NCI-H187 treated with DMSO at 0.1 percent for 48 hours (cell line): ENCODE data around the gene FAAP100.

ENCODE experiments used
- DNase-seq: peaks from one replicate; lab custom pipeline; 2025; lab: John Stamatoyannopoulos, UW

FAAP100 gene

DNA sequence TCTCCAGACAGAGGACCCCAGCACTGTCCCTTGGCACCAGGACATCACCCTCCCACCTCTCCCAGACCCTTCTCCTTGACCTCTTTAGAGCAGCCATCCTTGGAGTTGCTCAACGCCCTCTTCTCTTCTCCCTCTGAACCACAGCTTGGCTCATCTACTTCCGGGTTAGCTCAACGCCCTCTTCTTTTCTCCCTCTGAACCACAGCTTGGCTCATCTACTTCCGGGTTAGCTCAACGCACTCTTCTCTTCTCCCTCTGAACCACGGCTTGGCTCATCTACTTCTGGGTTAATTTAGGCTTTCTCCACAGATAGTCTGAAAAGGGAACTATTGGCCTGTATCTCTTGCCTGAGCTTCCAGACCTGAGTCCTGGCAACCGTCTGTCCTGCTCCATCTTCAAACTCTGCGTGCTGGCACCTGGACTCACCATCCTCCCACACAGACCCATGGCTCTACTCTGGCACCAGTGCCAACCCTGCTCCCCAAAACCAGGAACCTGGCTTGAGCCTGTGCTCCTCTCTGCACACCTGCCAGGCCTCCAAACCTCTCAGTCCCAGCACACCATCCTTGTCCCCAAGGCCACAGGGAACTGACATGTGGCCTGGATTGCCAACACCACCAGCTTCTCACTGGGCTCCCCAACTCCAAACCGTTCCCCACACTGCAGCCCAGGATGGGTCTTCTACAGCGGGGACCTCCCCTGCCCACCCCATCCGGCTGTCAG is 25.3 kb upstream of the FAAP100 start:
- DNase-seq: no peak

DNA sequence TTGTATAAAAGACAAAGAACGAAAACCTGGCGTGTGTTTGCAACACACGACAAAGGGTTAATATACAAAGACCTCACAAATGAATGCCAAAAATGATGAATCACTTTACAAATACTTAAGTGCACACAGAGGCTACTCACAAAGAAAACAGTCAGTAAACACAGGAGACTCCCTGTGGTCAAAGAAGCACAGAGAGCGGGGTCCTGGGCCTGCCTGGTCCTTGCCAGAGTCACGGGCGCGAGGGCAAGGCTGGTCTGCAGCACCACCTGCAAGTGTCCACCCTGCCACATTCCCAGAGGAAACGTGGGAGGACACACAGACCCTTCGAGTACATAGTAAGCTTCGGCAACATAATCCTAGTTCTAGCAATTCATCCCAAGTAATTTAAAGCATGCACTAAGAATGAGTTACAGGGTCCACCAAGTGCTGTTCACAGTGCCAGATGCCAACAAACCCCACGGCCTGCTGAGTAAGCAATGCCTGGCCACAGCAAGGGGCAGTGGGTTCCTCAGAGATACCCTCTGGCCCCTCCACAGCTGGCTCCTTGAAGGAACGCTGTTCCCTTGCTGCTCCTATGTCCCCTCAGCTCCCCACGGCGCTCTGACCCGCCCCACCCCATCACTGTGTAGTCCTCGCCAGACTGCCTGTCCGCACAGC is 24.6 kb upstream of the FAAP100 start:
- no peak for DNase-seq

- no peak for DNase-seq
Measured at GRCh38 chr17:81575836-81576235, 23.7 kb upstream of the FAAP100 start.

DNA sequence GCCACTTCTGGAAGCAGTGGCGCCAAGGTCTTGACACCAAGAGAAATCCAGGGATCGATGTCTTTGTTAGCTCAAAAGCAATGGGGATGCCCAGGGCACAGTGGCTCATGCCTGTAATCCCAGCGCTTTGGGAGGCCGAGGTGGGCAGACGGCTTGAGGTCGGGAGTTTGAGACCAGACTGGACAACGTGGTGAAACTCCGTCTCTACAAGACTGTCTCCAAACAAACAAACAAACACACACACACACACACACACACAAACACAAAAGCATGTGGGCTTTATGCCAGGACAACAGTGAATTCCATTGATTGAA is 22.4 kb upstream of the FAAP100 start:
- DNase-seq: no peak

- DNase-seq: no peak
Measured at GRCh38 chr17:81573794-81574642, 21.9 kb upstream of the FAAP100 start.

- DNase-seq: no peak
Measured at GRCh38 chr17:81572563-81573168, 20.5 kb upstream of the FAAP100 start.

GRCh38 chr17:81570964-81571363 is 18.8 kb upstream of the FAAP100 start:
- no peak for DNase-seq

- DNase-seq: no peak
Measured at GRCh38 chr17:81569986-81570514, 17.9 kb upstream of the FAAP100 start.

- no peak for DNase-seq
Measured at GRCh38 chr17:81568416-81568815, 16.3 kb upstream of the FAAP100 start.

DNA sequence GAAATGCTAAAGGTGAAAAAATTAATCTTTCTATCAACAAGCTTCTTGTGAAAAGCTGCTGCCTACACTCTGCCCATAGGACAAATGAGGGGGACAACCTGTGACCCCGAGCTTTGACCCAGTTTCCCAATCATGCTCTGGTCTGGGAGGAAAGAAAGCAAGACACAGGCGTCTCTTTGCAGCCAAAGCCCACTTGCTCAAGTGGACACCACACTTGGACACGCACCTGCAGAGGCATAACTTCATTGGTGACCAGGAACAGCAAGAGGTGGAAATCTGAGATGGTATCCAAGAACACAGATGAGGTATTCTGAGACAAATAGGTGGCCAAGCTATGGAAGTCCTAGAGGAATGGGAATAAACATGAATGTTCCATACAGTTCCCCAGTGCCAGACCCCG is 15.0 kb upstream of the FAAP100 start:
- DNase-seq: no peak

GRCh38 chr17:81566461-81567126 is 14.4 kb upstream of the FAAP100 start:
- no peak for DNase-seq

- DNase-seq: no peak
Measured at GRCh38 chr17:81565231-81565630, 13.1 kb upstream of the FAAP100 start.

- DNase-seq: no peak
Measured at GRCh38 chr17:81564778-81565177, 12.6 kb upstream of the FAAP100 start.

DNA sequence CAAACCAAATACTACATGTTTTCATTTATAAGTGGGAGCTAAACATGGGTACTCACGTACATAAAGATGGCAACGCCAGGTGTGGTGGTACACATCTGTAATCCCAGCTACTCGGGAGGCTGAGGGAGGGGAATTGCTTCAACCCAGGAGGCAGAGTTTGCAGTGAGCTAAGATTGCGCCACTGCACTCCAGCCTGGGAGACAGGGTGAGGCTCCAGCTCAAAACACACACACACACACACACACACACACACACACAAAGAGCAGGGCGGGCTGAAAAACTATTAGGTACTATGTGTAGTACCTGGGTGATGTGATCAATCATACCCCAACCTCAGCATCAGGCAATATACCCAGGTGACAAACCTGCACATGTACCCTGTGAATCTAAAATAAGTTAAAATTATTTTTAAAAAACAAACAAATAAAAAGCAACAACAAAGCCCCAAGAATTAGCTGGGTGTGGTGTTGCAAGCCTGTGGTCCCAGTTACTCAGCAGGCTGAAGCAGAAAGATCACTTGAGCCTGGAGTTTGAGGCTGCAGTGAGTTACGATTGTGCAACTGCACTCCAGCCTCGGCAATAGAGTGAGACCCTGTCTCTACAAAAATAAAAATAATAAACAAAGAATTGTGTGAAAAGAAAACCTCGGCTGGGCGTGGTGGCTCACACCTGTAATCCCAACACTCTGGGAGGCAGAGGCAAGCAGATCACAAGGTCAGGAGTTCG is 11.9 kb upstream of the FAAP100 start:
- DNase-seq: no peak

DNA sequence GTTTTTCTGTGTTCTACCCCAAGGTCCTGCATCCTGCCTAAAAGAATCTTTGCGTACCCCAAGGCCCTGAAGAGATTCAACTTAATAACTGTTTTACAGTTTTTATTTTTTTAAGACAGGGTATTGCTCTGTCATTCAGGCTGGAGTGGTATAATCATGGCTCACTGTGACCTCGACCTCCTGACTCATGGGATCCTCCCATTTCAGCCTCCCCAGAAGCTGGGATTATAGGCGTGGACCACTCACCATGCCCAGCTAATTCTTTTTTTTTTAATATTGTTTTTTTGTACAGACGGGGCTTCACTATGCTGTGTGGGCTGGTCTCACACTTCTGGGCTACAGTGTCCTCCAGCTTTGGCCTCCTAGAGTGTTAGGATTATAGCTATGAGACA is 9.3 kb upstream of the FAAP100 start:
- DNase-seq: no peak

DNA sequence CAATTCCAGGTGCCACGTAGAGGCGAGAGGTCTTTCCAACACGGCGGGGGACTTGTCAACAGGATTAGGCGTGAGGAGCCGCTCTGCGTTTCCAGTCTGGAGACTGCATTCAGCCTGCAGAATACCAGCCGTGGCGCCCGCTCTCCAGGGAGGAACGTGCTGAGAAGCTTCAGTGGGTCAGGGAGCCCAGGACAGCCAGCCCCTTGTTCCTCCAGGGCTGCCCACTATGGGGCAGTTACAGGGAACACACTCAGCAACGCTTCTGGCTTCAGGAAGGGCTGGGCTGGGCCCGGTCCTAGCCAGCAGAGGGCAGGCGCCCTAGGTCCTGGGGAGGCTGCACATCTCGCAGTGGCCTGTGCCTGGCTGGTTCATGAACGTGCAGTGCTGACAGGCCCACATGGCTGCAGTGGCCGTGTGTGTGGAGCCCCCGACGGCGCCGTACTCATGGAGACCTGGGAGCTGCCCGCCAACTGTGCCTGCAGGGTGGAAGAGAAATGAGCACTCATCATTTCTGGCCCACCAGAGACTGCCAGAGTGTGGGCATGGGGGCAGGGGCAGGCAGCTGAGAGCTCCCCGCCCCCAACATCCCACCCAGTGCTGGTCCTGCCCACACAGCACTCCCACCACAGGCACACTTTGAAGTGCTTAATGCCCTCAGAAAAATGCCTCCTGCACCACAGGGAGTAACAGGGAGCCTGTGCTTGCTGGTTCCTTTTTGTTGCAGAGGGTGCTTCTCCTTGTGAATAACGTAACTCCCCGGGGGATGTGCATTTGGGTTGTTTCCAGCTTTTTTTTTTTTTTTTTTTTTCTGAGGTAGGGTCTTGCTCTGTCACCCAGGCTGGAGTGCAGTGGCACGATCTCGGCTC is 7.0 kb upstream of the FAAP100 start:
- no peak for DNase-seq

DNA sequence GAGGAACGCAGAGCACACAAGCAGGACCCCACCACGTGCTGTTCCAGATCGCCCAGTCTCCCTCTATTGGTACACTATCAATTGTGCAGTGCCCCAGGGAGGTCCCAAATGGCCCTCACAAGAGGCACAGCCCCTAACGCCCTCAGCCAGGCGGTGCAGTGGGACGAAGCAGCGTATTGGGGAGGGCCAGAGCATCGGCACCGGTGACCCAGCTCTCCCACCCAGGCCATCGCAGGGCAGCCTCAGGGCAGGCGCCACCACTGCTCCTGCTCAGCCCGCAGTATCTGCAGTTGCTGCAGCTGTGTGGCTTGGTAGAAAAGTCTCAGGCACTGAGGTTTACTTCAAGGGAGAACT is 5.9 kb upstream of the FAAP100 start:
- no peak for DNase-seq

DNA sequence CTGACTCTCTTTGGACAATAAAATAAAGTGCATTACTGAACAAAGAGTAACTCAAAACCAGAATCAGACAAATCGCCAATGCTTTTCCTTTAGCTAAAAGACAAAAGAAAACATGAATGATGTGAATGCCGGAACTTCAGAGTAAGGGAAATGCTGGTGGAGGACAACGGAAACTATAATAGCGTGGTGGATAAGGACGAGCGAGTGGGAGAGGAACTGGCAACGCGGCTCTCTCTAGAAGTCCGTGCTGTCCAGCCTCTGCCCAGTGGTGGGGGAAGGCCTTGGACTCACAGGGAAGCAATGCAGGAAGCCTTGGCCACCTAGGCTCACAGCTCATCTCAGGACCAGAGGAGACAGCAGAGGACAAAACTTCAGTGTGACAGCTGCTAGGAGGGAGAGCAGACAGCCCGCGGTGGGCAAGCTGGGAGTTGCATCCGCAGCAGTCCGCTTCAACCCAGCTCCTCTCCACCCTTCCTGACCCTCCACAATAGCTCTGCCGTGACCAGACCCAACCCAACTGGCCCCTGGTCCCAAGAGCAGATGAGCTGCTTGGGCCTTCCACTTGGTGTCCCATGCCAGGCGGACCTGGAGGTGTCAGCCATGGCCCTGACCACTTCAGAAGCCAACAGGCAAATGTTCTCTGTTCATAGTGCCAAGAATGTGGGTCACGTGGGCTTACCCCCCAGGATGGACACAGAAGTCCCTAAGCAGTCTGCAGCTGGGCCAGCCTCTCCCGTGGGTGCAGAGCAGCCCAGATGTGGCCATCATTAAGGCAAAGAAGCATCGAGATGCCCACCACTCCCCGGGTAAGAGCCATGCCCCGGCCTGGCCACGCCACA is 5.3 kb upstream of the FAAP100 start:
- no peak for DNase-seq

DNA sequence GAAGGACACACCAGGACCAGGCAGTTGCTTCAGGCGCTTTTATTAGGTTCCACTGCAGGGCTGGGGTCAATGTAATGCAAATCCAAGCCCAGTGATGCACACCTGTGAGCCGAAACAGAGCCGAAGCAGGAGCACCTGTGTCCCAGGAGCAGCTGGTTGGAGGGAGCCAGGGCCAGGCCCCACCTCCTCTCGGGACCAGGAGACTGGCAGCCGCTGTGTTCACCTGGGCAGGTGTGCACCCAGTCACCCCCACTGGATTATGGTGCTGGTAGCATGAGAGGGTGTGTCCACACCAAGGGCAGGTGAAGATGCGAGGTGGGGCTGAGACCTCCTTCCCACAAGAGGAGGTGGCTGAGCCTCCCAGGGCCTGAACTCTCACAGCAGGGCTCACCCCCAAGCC is 4.7 kb upstream of the FAAP100 start:
- DNase-seq: no peak
